Adrenal gland (tissue), 12 donors: ENCODE measurements around the gene BICD1. TPM values are rescaled to one million over a fixed set of nuclear protein-coding genes. Genes with fewer than 3 reads are reported as not detected.

Source experiments
- DNase-seq, 7 donors: peaks; one replicate each; pipeline ENCODE4 v3.0.0-alpha.2; 2019 to 2020
- H3K27ac ChIP-seq, 5 donors: fragments of 200-600 bp; sonication (generic) in 4 of 5; 1 replicate in 3 of 5; 2 replicates in 2 of 5; pipeline versions ENCODE4 v1.5.1 to v1.8.0; 2016 to 2020; ENCODE audit warnings: mild to moderate bottlenecking in 1 of 5
- H3K27me3 ChIP-seq: fragments of 200-600 bp; 2 replicates; pipeline ENCODE4 v1.8.0; 2021
- H3K36me3 ChIP-seq, 2 donors: fragments of 200-600 bp; replicated peaks in 1 of 2; 1 replicate in 1 of 2; 2 replicates in 1 of 2; pipeline versions ENCODE4 v1.5.1 to v1.8.0; 2018 to 2022
- H3K4me1 ChIP-seq, 2 donors: fragments of 200-600 bp; replicated peaks in 1 of 2; 1 replicate in 1 of 2; 2 replicates in 1 of 2; pipeline versions ENCODE4 v1.5.1 to v1.8.0; 2018 to 2021
- H3K4me3 ChIP-seq, 4 donors: fragments of 200-600 bp; sonication (generic) in 3 of 4; one replicate each; pipeline ENCODE4 v1.5.1; 2016 to 2018
- H3K9me3 ChIP-seq, 3 donors: fragments of 200-600 bp; sonication (generic) in 1 of 3; replicated peaks in 1 of 3; 1 replicate in 2 of 3; 2 replicates in 1 of 3; pipeline versions ENCODE4 v1.5.1 to v1.8.0; 2016 to 2021
- CTCF ChIP-seq, 6 experiments: fragments of 450-650 bp in 4 of 6; fragments of 200-600 bp in 2 of 6; sonication (generic) in 1 of 6; IDR thresholded peaks; 1 replicate in 5 of 6; 2 replicates in 1 of 6; pipeline versions ENCODE4 v1.5.1 to v1.8.0; 2016 to 2021; ENCODE audit warnings: antibody characterized with exemption in 6 of 6, mild to moderate bottlenecking in 2 of 6, moderate library complexity in 1 of 6
- POLR2A ChIP-seq, 2 donors: fragments of 450-650 bp; IDR thresholded peaks; one replicate each; pipeline ENCODE4 v1.6.1; 2017; ENCODE audit warnings: antibody characterized with exemption in 2 of 2, mild to moderate bottlenecking in 2 of 2, moderate library complexity in 1 of 2
- whole genome bisulfite sequencing, 4 donors: extraction: QIAGEN DNeasy Blood & Tissue Kit in 2 of 4; methylation state at CpG; one replicate each; pipeline versions ENCODE4 v1.1.5 to v1.1.7; 2013 to 2017; 5-methylcytosine and 5-hydroxymethylcytosine counted together
- intact Hi-C, 2 donors: fragments of 100-400 bp; cut with DNase I; formaldehyde crosslinking; loops; one replicate each; pipeline versions ENCODE4 v1.14.1 to v1.15.0; 2022 to 2023
- polyA plus RNA-seq, 3 donors: library from polyadenylated mRNA; stranded (reverse); fragments of 200-250 nt in 2 of 3; fragments of 350-450 nt in 1 of 3; fragmentation: Illumina TruSeq in 1 of 3; extraction: RNeasy Lipid Tissue Mini Kit (QIAGEN cat#74804) in 1 of 3; gene quantifications; one replicate each; pipeline ENCODE4 v1.2.3, GENCODE V29; 2013 to 2014
- total RNA-seq, 9 donors: library from RNA; depleted of rRNA in 4 of 9; stranded (reverse); fragments of >200 nt in 4 of 9; fragments of 120-200 nt in 1 of 9; fragmentation: NEBNext Ultra II Directional in 1 of 9; extraction: Animal tissue kit (Norgen Biotek cat#: 25700) in 1 of 9; gene quantifications; one replicate each; pipeline versions ENCODE4 v1.1.0 to v1.2.4, GENCODE V29; 2013 to 2023
- donor health status: healthy with polysubstance abuse.
- donor health status: Bipolar disorder and iron deficiency.
- donor health status: DM: yes; HTN: yes; CAD: no.
- donor health status: DM: no; HTN: no; CAD: no.
- donor health status: DM: no; HTN: no; CAD: no.
- donor health status: DM: yes; HTN: yes; CAD: no.

The BICD1 gene
- total and polyA plus RNA-seq, 12 donors: 2.9 to 18.2 (median 9.4) TPM

GRCh38 chr12:32260696-32261095 is 154.0 kb downstream of the BICD1 start:
- Histone ChIP-seq H3K36me3 (no peaks in the 10 kb centered on the region), H3K4me3 (no peak overlapping the region), H3K27me3 (no peaks in the 10 kb centered on the region), H3K4me1 (no peaks in the 10 kb centered on the region), H3K27ac (no peak overlapping the region), H3K9me3 (peaks cover 0 to 4% (median 0%) of the 10 kb centered on the region in 3 donors)
- no peak for DNase-seq
- intact Hi-C loops: no loop called here
- TF ChIP-seq CTCF (IDR thresholded peaks at IDR 0.05) (no peak), POLR2A (IDR thresholded peaks at IDR 0.05) (no peak)
- WGBS, 4 donors: 85 to 92% (median 88%) methylated on average over 3 of the region's 3 CpGs

- WGBS, 4 donors: 75 to 100% (median 87%) methylated on average over 1 of the region's 1 CpG
- no peak for DNase-seq
- no peaks in the 10 kb centered on the region for H3K27me3 ChIP-seq
- TF ChIP-seq POLR2A (IDR thresholded peaks at IDR 0.05) (no peak), CTCF (IDR thresholded peaks at IDR 0.05) (peak in 1 of 6 experiments; percentile 16)
- no peak overlapping the region for H3K27ac ChIP-seq
- H3K9me3 ChIP-seq: peaks cover 0 to 4% (median 0%) of the 10 kb centered on the region in 3 donors
- no peaks in the 10 kb centered on the region for H3K36me3 ChIP-seq
- intact Hi-C loops: no loop called here
- no peaks in the 10 kb centered on the region for H3K4me1 ChIP-seq
- H3K4me3 ChIP-seq: no peak overlapping the region
Observed at GRCh38 chr12:32261638-32262037, 155.0 kb downstream of the BICD1 start.

- TF ChIP-seq POLR2A (IDR thresholded peaks at IDR 0.05) (no peak), CTCF (IDR thresholded peaks at IDR 0.05) (no peak)
- intact Hi-C loops: no loop called here
- no peak overlapping the region for H3K4me3 ChIP-seq
- no peaks in the 10 kb centered on the region for H3K27me3 ChIP-seq
- no peak for DNase-seq
- no peak overlapping the region for H3K27ac ChIP-seq
- H3K36me3 ChIP-seq: no peaks in the 10 kb centered on the region
- no peaks in the 10 kb centered on the region for H3K9me3 ChIP-seq
- no peaks in the 10 kb centered on the region for H3K4me1 ChIP-seq
- WGBS, 4 donors: 56 to 63% (median 60%) methylated on average over 5 of the region's 5 CpGs
Observed at GRCh38 chr12:32264961-32265360, 158.3 kb downstream of the BICD1 start.

DNA sequence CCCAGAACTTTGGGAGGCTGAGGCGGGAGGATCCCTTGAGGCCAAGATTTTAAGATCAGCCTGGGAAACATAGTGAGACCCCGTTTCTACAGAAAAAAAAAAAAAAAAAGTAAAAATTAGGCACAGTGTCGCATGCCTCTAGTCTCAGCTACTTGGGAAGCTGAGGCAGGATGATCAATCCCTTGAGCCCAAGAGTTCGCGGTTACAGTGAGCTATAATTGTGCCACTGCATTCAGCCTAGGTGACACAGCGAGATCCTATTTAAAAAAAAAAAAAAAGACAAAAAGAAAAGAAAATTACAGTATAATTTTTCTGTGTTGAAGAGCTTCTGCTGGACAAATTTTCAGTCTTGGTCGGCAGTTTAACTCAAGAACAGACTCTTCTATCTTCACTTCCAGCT is 158.8 kb downstream of the BICD1 start:
- H3K36me3 ChIP-seq: no peaks in the 10 kb centered on the region
- no peak for DNase-seq
- no peak overlapping the region for H3K27ac ChIP-seq
- intact Hi-C loops: no loop called here
- H3K9me3 ChIP-seq: no peaks in the 10 kb centered on the region
- H3K4me3 ChIP-seq: no peak overlapping the region
- no peak for TF ChIP-seq POLR2A (IDR thresholded peaks at IDR 0.05)
- WGBS, 4 donors: 87 to 90% (median 88%) methylated on average over 7 of the region's 7 CpGs
- H3K4me1 ChIP-seq: peaks cover 0 to 1% of the 10 kb centered on the region in 2 donors
- no peaks in the 10 kb centered on the region for H3K27me3 ChIP-seq

DNA sequence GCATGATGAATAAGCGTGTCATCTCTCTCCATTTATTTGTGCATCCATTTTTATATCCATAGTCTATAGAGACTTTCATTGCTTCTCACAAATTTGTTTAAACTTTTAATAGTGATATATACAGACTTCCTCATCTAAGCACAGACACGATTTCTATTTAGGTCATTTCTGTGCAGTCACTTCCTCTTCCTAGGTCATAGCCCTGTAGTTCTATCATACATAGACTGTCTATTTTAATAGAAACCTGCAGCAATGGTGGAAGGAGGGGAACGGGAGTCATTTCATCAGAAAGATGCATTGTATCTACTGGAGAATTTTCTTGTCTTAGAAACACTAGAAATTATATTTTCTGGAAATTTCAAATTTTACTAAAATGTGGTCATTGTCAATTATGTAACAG is 159.3 kb downstream of the BICD1 start:
- TF ChIP-seq CTCF (IDR thresholded peaks at IDR 0.05) (no peak), POLR2A (IDR thresholded peaks at IDR 0.05) (no peak)
- Histone ChIP-seq H3K36me3 (no peaks in the 10 kb centered on the region), H3K4me3 (no peak overlapping the region), H3K27me3 (no peaks in the 10 kb centered on the region), H3K4me1 (peaks cover 3 to 6% of the 10 kb centered on the region in 2 donors), H3K9me3 (no peaks in the 10 kb centered on the region), H3K27ac (no peak overlapping the region)
- no peak for DNase-seq
- intact Hi-C loops: no loop called here
- WGBS, 4 donors: 67 to 73% (median 71%) methylated on average over 3 of the region's 3 CpGs
